ENCODE results near the gene LYRM1. TPM values are rescaled to one million over a fixed set of nuclear protein-coding genes. Genes with fewer than 3 reads are reported as not detected.

LYRM1 gene
- total and polyA plus RNA-seq, 2 experiments from 2014 or later: 18.7 to 24.8 TPM

GRCh38 chr16:20940871-20941635, 40.5 kb downstream of the LYRM1 start:
- no peak overlapping the region for H3K4me3 ChIP-seq
- no peak overlapping the region for H2AFZ ChIP-seq
- no peaks in the 10 kb centered on the region for H4K20me1 ChIP-seq (replicated peaks; ENCODE audit: insufficient read depth)
- no peaks in the 10 kb centered on the region for H3F3A ChIP-seq (replicated peaks; ENCODE audit: low read depth)
- H3K4me3 Mint-ChIP-seq: no peak overlapping the region
- no peak for TF ChIP-seq JUNB (IDR thresholded peaks at IDR 0.05; ENCODE audit: unreplicated experiment)
- no peak for TF ChIP-seq REST (IDR thresholded peaks at IDR 0.05; ENCODE audit: unreplicated experiment)
- no peak for TF ChIP-seq POLR2AphosphoS5 (IDR thresholded peaks at IDR 0.05; ENCODE audit: low read depth)
- no peak for TF ChIP-seq CTCF (conservative IDR thresholded peaks at IDR 0.05; ENCODE audit: low read depth in 2 of 2)
- TF ChIP-seq ZNF114 (CRISPR knock-in tag; IDR thresholded peaks at IDR 0.05): no peak
- no peak for TF ChIP-seq EZH2phosphoT487 (IDR thresholded peaks at IDR 0.05; ENCODE audit: unreplicated experiment)
- TF ChIP-seq STAT1 (IDR thresholded peaks at IDR 0.05; ENCODE audit: unreplicated experiment): no peak
- TF ChIP-seq ZNF462 (CRISPR knock-in tag; IDR thresholded peaks at IDR 0.05): no peak
- TF ChIP-seq ZNF331 (CRISPR knock-in tag; IDR thresholded peaks at IDR 0.05; ENCODE audit: low read depth): no peak
- TF ChIP-seq EZH2 (IDR thresholded peaks at IDR 0.05; ENCODE audit: low read depth, unreplicated experiment): no peak
- no peaks in the 10 kb centered on the region for H3K36me3 ChIP-seq (ENCODE audit: insufficient read depth)
- no peak overlapping the region for H3K27ac Mint-ChIP-seq
- no peaks in the 10 kb centered on the region for H3K27me3 ChIP-seq (ENCODE audit: insufficient read depth)
- DNase-seq (ENCODE audit: low spot score): no peak
- H3K36me3 Mint-ChIP-seq (ENCODE audit: low read depth): no peaks in the 10 kb centered on the region
- H3K9me2 ChIP-seq (ENCODE audit: insufficient read depth): no peaks in the 10 kb centered on the region; the same call in 1 of the 2 replicates
- H3K9me3 Mint-ChIP-seq: no peaks in the 10 kb centered on the region
- peaks cover 6% of the 10 kb centered on the region; the same call in 2 of the 3 replicates for H3K4me1 Mint-ChIP-seq
- ATAC-seq: no peak
- no peaks in the 10 kb centered on the region for H3K79me2 ChIP-seq (replicated peaks; ENCODE audit: insufficient read depth)
- no peak overlapping the region for H3K27ac ChIP-seq (ENCODE audit: low read depth)
- H3K4me2 ChIP-seq: no peak overlapping the region
- H3K27me3 Mint-ChIP-seq (ENCODE audit: insufficient read depth, low read depth, poor library complexity): peaks cover 2% of the 10 kb centered on the region
- H3K4me1 ChIP-seq (ENCODE audit: insufficient read depth): peaks cover 5% of the 10 kb centered on the region
